ENCODE data around the gene GALR1.

The GALR1 gene

GRCh38 chr18:77314952-77315351, 65.3 kb downstream of the GALR1 start:
- Histone ChIP-seq H3K36me3 (ENCODE audit: control insufficient read depth in 5 of 5, insufficient read depth in 5 of 5, low read length in 5 of 5) (no peaks in the 10 kb centered on the region), H3K4me3 (ENCODE audit: low read depth in 1 of 5, low read length in 5 of 5) (no peak overlapping the region), H3K27me3 (ENCODE audit: control insufficient read depth in 5 of 5, insufficient read depth in 4 of 5, low read length in 5 of 5) (peaks cover 0 to 3% (median 0%) of the 10 kb centered on the region in 5 donors), H3K9ac (ENCODE audit: low read length in 5 of 5) (no peak overlapping the region), H3K9me3 (ENCODE audit: control insufficient read depth in 5 of 5, low read length in 5 of 5) (no peaks in the 10 kb centered on the region), H3K4me1 (ENCODE audit: control insufficient read depth in 5 of 5, insufficient read depth in 5 of 5, low read length in 5 of 5) (peaks cover 0 to 2% (median 0%) of the 10 kb centered on the region in 5 donors), H3K27ac (ENCODE audit: low read depth, low read length) (no peak overlapping the region)

GRCh38 chr18:77316008-77316407, 66.4 kb downstream of the GALR1 start:
- H3K9me3 ChIP-seq (ENCODE audit: control insufficient read depth in 5 of 5, low read length in 5 of 5): no peaks in the 10 kb centered on the region
- no peak overlapping the region for H3K9ac ChIP-seq (ENCODE audit: low read length in 5 of 5)
- no peak overlapping the region for H3K4me3 ChIP-seq (ENCODE audit: low read depth in 1 of 5, low read length in 5 of 5)
- H3K27me3 ChIP-seq (ENCODE audit: control insufficient read depth in 5 of 5, insufficient read depth in 4 of 5, low read length in 5 of 5): peaks cover 0 to 3% (median 0%) of the 10 kb centered on the region in 5 donors
- no peak overlapping the region for H3K27ac ChIP-seq (ENCODE audit: low read depth, low read length)
- no peaks in the 10 kb centered on the region for H3K36me3 ChIP-seq (ENCODE audit: control insufficient read depth in 5 of 5, insufficient read depth in 5 of 5, low read length in 5 of 5)
- peaks cover 0 to 12% (median 3%) of the 10 kb centered on the region in 5 donors for H3K4me1 ChIP-seq (ENCODE audit: control insufficient read depth in 5 of 5, insufficient read depth in 5 of 5, low read length in 5 of 5)

GRCh38 chr18:77316641-77317040, 67.0 kb downstream of the GALR1 start:
- peaks cover 0 to 3% (median 0%) of the 10 kb centered on the region in 5 donors for H3K27me3 ChIP-seq (ENCODE audit: control insufficient read depth in 5 of 5, insufficient read depth in 4 of 5, low read length in 5 of 5)
- H3K36me3 ChIP-seq (ENCODE audit: control insufficient read depth in 5 of 5, insufficient read depth in 5 of 5, low read length in 5 of 5): no peaks in the 10 kb centered on the region
- no peaks in the 10 kb centered on the region for H3K9me3 ChIP-seq (ENCODE audit: control insufficient read depth in 5 of 5, low read length in 5 of 5)
- no peak overlapping the region for H3K4me3 ChIP-seq (ENCODE audit: low read depth in 1 of 5, low read length in 5 of 5)
- H3K4me1 ChIP-seq (ENCODE audit: control insufficient read depth in 5 of 5, insufficient read depth in 5 of 5, low read length in 5 of 5): peaks cover 0 to 14% (median 3%) of the 10 kb centered on the region in 5 donors
- H3K9ac ChIP-seq (ENCODE audit: low read length in 5 of 5): no peak overlapping the region
- no peak overlapping the region for H3K27ac ChIP-seq (ENCODE audit: low read depth, low read length)

- Histone ChIP-seq H3K9ac (ENCODE audit: low read length in 5 of 5) (no peak overlapping the region), H3K4me3 (ENCODE audit: low read depth in 1 of 5, low read length in 5 of 5) (no peak overlapping the region), H3K9me3 (ENCODE audit: control insufficient read depth in 5 of 5, low read length in 5 of 5) (no peaks in the 10 kb centered on the region), H3K4me1 (ENCODE audit: control insufficient read depth in 5 of 5, insufficient read depth in 5 of 5, low read length in 5 of 5) (peaks cover 3 to 20% (median 10%) of the 10 kb centered on the region in 5 donors), H3K27me3 (ENCODE audit: control insufficient read depth in 5 of 5, insufficient read depth in 4 of 5, low read length in 5 of 5) (peaks cover 0 to 3% (median 0%) of the 10 kb centered on the region in 5 donors), H3K27ac (ENCODE audit: low read depth, low read length) (no peak overlapping the region), H3K36me3 (ENCODE audit: control insufficient read depth in 5 of 5, insufficient read depth in 5 of 5, low read length in 5 of 5) (no peaks in the 10 kb centered on the region)
These were observed 71.4 kb downstream of the GALR1 start for GRCh38 chr18:77320971-77321559.

GRCh38 chr18:77321823-77322805, 72.5 kb downstream of the GALR1 start:
- Histone ChIP-seq H3K9me3 (ENCODE audit: control insufficient read depth in 5 of 5, low read length in 5 of 5) (no peaks in the 10 kb centered on the region), H3K9ac (ENCODE audit: low read length in 5 of 5) (no peak overlapping the region), H3K27me3 (ENCODE audit: control insufficient read depth in 5 of 5, insufficient read depth in 4 of 5, low read length in 5 of 5) (peaks cover 0 to 3% (median 0%) of the 10 kb centered on the region in 5 donors), H3K36me3 (ENCODE audit: control insufficient read depth in 5 of 5, insufficient read depth in 5 of 5, low read length in 5 of 5) (no peaks in the 10 kb centered on the region), H3K27ac (ENCODE audit: low read depth, low read length) (no peak overlapping the region), H3K4me3 (ENCODE audit: low read depth in 1 of 5, low read length in 5 of 5) (no peak overlapping the region), H3K4me1 (ENCODE audit: control insufficient read depth in 5 of 5, insufficient read depth in 5 of 5, low read length in 5 of 5) (peaks cover 3 to 20% (median 10%) of the 10 kb centered on the region in 5 donors)

GRCh38 chr18:77323640-77324299, 74.1 kb downstream of the GALR1 start:
- Histone ChIP-seq H3K4me3 (ENCODE audit: low read depth in 1 of 5, low read length in 5 of 5) (no peak overlapping the region), H3K36me3 (ENCODE audit: control insufficient read depth in 5 of 5, insufficient read depth in 5 of 5, low read length in 5 of 5) (no peaks in the 10 kb centered on the region), H3K4me1 (ENCODE audit: control insufficient read depth in 5 of 5, insufficient read depth in 5 of 5, low read length in 5 of 5) (peaks cover 3 to 20% (median 10%) of the 10 kb centered on the region in 5 donors), H3K9me3 (ENCODE audit: control insufficient read depth in 5 of 5, low read length in 5 of 5) (no peaks in the 10 kb centered on the region), H3K27me3 (ENCODE audit: control insufficient read depth in 5 of 5, insufficient read depth in 4 of 5, low read length in 5 of 5) (peaks cover 0 to 3% (median 0%) of the 10 kb centered on the region in 5 donors), H3K27ac (ENCODE audit: low read depth, low read length) (no peak overlapping the region), H3K9ac (ENCODE audit: low read length in 5 of 5) (no peak overlapping the region)

All from subcutaneous abdominal adipose tissue (tissue), 5 donors.